ENCODE results near the gene FBXL17.

FBXL17 gene

DNA sequence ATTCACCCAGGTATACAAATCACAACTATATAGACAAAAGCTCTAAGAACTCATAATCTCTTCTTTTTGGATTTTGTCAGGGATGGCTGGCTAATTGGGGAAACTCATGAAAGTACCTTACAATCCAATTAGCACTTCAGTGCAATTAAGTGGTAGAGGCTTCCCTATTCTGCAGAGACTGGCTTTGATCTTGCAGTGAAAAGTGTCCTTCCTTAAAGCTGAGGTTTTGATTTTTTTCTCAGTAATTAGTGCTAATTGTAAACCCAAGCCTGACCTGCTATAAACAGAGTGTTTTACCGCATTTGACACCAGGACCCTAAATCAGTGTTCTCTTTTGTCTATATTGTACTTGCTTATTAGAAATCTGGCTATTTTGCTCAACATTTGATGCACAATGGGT lies 417.2 kb downstream of the FBXL17 start:
- H3K27me3 ChIP-seq (ENCODE audit: control insufficient read depth in 1 of 2, insufficient read depth in 2 of 2, low read length in 2 of 2), result no peaks in the 10 kb centered on the region
- no peak overlapping the region for H3K27ac ChIP-seq (ENCODE audit: low read depth, low read length)
- H3K4me3 ChIP-seq (ENCODE audit: low read depth in 1 of 2, low read length in 2 of 2), result no peak overlapping the region
- H3K4me1 ChIP-seq (ENCODE audit: insufficient read depth, low read length), result no peaks in the 10 kb centered on the region
- H3K9me3 ChIP-seq (ENCODE audit: low read length), result no peaks in the 10 kb centered on the region
- no peaks in the 10 kb centered on the region for H3K36me3 ChIP-seq (ENCODE audit: insufficient read depth, low read length)
- no peak overlapping the region for H3K9ac ChIP-seq (ENCODE audit: low read length)

DNA sequence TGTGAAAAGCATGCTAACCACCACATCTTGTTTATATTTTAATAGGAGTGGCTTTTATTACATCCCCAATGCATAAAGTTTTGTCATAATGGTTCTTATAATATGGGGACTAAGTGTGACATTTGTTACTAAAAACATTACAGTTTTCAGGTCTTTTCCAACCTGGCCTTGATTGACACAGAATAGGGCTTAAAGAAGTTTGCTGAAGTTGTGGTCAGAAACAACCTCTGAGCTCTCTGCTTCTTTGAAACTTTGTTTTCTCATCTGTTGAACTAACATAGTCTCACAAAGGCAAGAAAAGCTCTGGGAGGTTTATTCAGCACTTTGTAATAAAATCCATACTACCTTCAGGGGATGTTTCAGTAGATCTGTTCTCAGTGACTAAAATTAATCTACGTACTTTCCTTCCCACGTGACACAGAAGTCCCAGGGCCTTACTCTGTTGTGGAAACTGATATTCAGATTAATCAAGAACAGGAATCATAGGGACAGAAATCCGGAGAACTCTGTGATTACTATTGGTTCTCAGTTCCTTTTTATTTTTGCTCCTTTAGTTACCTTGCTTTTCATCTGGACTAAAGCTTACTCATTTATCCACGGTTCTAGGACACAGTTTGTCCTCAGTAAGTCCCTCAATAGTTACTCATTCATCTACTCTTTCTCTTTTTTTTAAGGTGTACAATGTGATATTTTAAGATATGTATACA lies 422.2 kb downstream of the FBXL17 start:
- no peaks in the 10 kb centered on the region for H3K27me3 ChIP-seq (ENCODE audit: control insufficient read depth in 1 of 2, insufficient read depth in 2 of 2, low read length in 2 of 2)
- no peaks in the 10 kb centered on the region for H3K9me3 ChIP-seq (ENCODE audit: low read length)
- H3K9ac ChIP-seq (ENCODE audit: low read length), result no peak overlapping the region
- no peak overlapping the region for H3K4me3 ChIP-seq (ENCODE audit: low read depth in 1 of 2, low read length in 2 of 2)
- no peak overlapping the region for H3K27ac ChIP-seq (ENCODE audit: low read depth, low read length)
- no peaks in the 10 kb centered on the region for H3K36me3 ChIP-seq (ENCODE audit: insufficient read depth, low read length)
- H3K4me1 ChIP-seq (ENCODE audit: insufficient read depth, low read length), result no peaks in the 10 kb centered on the region

DNA sequence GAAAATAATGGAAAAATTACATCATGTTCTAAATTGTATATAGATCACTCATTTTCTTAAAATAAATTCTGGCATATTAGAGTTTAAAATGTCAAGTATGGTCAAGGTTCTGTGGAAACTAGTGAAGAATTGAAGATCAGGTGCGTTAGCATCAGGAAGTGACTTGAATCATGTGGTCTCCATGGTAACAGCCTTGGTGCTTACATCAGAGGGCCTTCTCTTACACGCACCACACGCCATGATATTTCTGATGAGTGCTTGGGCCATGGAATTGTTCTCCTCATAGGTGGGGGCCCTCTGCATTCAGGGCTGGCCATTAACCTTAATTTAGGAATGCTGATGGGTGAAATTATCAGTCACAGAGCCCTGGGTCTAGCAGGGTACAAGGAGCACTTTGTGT lies 423.0 kb downstream of the FBXL17 start:
- H3K9ac ChIP-seq (ENCODE audit: low read length), result no peak overlapping the region
- no peak overlapping the region for H3K27ac ChIP-seq (ENCODE audit: low read depth, low read length)
- no peaks in the 10 kb centered on the region for H3K4me1 ChIP-seq (ENCODE audit: insufficient read depth, low read length)
- no peaks in the 10 kb centered on the region for H3K27me3 ChIP-seq (ENCODE audit: control insufficient read depth in 1 of 2, insufficient read depth in 2 of 2, low read length in 2 of 2)
- H3K36me3 ChIP-seq (ENCODE audit: insufficient read depth, low read length), result no peaks in the 10 kb centered on the region
- no peak overlapping the region for H3K4me3 ChIP-seq (ENCODE audit: low read depth in 1 of 2, low read length in 2 of 2)
- no peaks in the 10 kb centered on the region for H3K9me3 ChIP-seq (ENCODE audit: low read length)

DNA sequence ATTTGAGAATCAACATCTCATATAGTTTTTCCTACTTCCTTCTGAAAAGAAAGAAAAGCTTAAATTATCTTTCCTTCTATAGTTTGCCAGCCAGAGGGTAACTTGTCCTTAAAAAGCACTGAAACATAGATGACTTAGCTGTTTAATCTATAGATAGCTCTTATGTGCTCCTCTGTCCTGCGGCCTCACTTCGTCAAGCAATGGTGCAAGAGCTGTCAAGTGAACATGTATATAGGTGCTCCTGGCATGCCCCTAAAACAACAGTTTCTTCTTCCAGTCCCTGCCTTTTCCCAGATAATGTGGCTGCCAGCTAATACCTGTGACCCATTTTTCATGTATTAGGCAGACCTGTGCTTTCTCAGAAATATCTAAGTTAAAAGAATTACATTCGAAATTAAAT lies 423.5 kb downstream of the FBXL17 start:
- H3K9me3 ChIP-seq (ENCODE audit: low read length), result no peaks in the 10 kb centered on the region
- no peaks in the 10 kb centered on the region for H3K4me1 ChIP-seq (ENCODE audit: insufficient read depth, low read length)
- no peaks in the 10 kb centered on the region for H3K36me3 ChIP-seq (ENCODE audit: insufficient read depth, low read length)
- H3K4me3 ChIP-seq (ENCODE audit: low read depth in 1 of 2, low read length in 2 of 2), result no peak overlapping the region
- no peaks in the 10 kb centered on the region for H3K27me3 ChIP-seq (ENCODE audit: control insufficient read depth in 1 of 2, insufficient read depth in 2 of 2, low read length in 2 of 2)
- H3K9ac ChIP-seq (ENCODE audit: low read length), result no peak overlapping the region
- H3K27ac ChIP-seq (ENCODE audit: low read depth, low read length), result no peak overlapping the region

DNA sequence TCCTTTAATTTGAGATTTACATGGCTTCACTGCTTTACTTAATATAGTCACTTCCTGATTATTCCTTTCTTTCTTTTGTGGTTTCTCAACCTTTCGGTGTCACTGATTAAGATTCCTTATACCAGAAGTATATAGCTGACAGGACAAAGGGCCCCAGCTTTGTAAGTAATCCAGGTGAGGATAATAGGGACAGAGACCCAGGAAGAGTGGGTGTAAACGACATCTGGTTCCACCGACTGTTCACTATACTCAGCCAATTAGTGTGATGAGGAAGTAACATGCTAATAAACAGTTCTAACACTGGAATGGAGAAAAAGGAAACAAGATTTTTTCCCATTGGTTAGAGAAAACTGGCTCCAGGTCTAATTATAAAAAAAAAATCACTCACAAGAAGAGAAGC lies 424.8 kb downstream of the FBXL17 start:
- Histone ChIP-seq H3K9me3 (ENCODE audit: low read length) (no peaks in the 10 kb centered on the region), H3K27ac (ENCODE audit: low read depth, low read length) (no peak overlapping the region), H3K4me3 (ENCODE audit: low read depth in 1 of 2, low read length in 2 of 2) (no peak overlapping the region), H3K9ac (ENCODE audit: low read length) (no peak overlapping the region), H3K27me3 (ENCODE audit: control insufficient read depth in 1 of 2, insufficient read depth in 2 of 2, low read length in 2 of 2) (no peaks in the 10 kb centered on the region), H3K36me3 (ENCODE audit: insufficient read depth, low read length) (no peaks in the 10 kb centered on the region), H3K4me1 (ENCODE audit: insufficient read depth, low read length) (no peaks in the 10 kb centered on the region)

DNA sequence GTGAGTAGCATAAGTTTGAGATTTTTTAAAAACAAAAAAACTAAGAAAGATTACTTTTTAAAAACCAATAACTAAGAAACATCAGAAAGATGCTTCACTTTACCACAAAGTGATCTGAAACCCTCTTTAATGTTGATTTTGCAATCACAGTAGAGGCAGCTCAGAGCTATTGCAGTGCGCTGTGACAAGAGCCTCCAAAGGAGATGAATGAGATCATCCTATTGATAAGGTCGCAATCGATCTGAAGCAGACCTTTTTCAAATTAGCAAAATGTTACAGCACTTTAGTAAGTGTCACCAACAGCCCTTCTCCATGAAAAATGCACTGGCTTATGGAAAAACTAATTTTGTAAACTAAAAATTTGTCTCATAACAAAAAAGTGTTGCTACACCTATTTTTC lies 426.6 kb downstream of the FBXL17 start:
- Histone ChIP-seq H3K4me1 (ENCODE audit: insufficient read depth, low read length) (no peaks in the 10 kb centered on the region), H3K27me3 (ENCODE audit: control insufficient read depth in 1 of 2, insufficient read depth in 2 of 2, low read length in 2 of 2) (no peaks in the 10 kb centered on the region), H3K4me3 (ENCODE audit: low read depth in 1 of 2, low read length in 2 of 2) (no peak overlapping the region), H3K9ac (ENCODE audit: low read length) (no peak overlapping the region), H3K27ac (ENCODE audit: low read depth, low read length) (no peak overlapping the region), H3K9me3 (ENCODE audit: low read length) (no peaks in the 10 kb centered on the region), H3K36me3 (ENCODE audit: insufficient read depth, low read length) (no peaks in the 10 kb centered on the region)

DNA sequence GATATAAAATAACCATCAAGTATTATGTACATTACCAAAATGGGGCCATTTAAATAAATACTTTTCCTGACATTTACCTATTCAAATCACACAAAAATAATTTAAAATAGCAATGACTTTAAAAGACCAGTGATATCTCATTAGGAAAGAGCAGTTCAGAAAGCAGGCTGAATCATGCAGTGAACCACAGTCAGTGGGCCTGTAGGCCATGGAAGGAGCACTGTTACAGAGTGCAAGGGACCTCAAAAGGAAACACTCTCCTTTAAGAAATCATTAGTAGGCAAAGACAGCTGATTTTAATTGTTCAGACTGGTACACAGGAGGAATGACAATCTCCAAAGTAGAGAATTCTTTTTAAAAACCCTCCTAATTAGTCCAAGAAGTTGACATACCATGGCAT lies 427.6 kb downstream of the FBXL17 start:
- H3K27ac ChIP-seq (ENCODE audit: low read depth, low read length), result no peak overlapping the region
- no peaks in the 10 kb centered on the region for H3K27me3 ChIP-seq (ENCODE audit: control insufficient read depth in 1 of 2, insufficient read depth in 2 of 2, low read length in 2 of 2)
- H3K36me3 ChIP-seq (ENCODE audit: insufficient read depth, low read length), result no peaks in the 10 kb centered on the region
- no peak overlapping the region for H3K4me3 ChIP-seq (ENCODE audit: low read depth in 1 of 2, low read length in 2 of 2)
- no peaks in the 10 kb centered on the region for H3K4me1 ChIP-seq (ENCODE audit: insufficient read depth, low read length)
- H3K9ac ChIP-seq (ENCODE audit: low read length), result no peak overlapping the region
- H3K9me3 ChIP-seq (ENCODE audit: low read length), result no peaks in the 10 kb centered on the region

DNA sequence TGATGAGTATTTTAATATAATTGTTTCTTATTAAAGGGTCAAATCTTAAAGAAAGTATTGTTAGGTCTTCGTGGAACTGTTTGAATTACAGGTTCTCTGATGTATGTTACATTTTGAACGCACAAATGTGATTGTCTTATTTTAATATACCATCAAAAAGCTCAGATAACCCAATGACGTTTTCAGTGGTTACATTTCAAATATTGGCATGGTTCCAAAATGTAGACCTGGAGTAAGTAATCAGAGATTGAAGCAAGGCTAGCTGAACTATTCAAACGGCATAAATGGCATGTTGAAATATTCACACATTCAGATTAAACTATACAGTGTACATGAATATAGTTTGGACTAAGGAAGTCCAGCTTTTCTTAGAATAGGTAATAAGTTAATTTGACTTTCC lies 429.4 kb downstream of the FBXL17 start:
- Histone ChIP-seq H3K27me3 (ENCODE audit: control insufficient read depth in 1 of 2, insufficient read depth in 2 of 2, low read length in 2 of 2) (no peaks in the 10 kb centered on the region), H3K9me3 (ENCODE audit: low read length) (no peaks in the 10 kb centered on the region), H3K4me1 (ENCODE audit: insufficient read depth, low read length) (no peaks in the 10 kb centered on the region), H3K9ac (ENCODE audit: low read length) (no peak overlapping the region), H3K36me3 (ENCODE audit: insufficient read depth, low read length) (no peaks in the 10 kb centered on the region), H3K27ac (ENCODE audit: low read depth, low read length) (no peak overlapping the region), H3K4me3 (ENCODE audit: low read depth in 1 of 2, low read length in 2 of 2) (no peak overlapping the region)

DNA sequence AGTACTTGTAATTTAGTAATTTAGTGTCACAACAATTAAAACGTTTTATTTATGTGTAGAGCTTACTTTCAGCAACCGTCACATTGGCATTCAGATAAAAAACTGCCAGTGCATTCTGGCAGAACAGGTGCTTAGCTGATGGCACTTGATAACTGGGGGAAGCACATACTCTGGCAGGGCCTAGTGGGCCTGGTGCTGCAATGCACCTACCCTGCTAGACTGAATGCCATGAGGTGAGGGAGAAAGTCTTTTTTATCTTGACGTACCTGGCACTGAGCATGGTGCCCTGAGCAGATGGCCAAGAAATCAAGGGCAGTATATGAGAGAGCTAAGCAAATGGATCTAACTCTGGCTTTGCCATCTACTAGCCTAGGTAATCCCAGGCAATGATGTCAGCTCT lies 430.6 kb downstream of the FBXL17 start:
- Histone ChIP-seq H3K27me3 (ENCODE audit: control insufficient read depth in 1 of 2, insufficient read depth in 2 of 2, low read length in 2 of 2) (no peaks in the 10 kb centered on the region), H3K36me3 (ENCODE audit: insufficient read depth, low read length) (no peaks in the 10 kb centered on the region), H3K4me1 (ENCODE audit: insufficient read depth, low read length) (no peaks in the 10 kb centered on the region), H3K9ac (ENCODE audit: low read length) (no peak overlapping the region), H3K4me3 (ENCODE audit: low read depth in 1 of 2, low read length in 2 of 2) (no peak overlapping the region), H3K9me3 (ENCODE audit: low read length) (no peaks in the 10 kb centered on the region), H3K27ac (ENCODE audit: low read depth, low read length) (no peak overlapping the region)

DNA sequence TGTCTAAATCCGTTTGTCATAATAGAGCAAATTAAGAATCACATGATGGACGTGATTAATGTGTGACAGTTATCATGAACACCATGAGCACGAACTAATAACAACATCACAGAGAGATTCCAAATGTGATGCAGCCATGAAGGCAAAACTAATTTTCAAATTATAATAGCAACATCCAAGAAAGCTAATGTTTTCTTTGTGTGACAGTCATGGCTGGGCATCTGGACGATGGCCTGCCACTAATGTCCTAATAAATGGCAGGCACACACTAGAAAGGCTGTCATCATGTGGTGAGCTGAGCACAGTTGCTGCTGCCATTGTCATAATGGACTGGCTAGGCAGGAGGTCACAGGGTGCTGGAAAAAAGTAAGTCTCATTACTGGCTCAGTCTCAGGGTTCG lies 431.1 kb downstream of the FBXL17 start:
- Histone ChIP-seq H3K4me1 (ENCODE audit: insufficient read depth, low read length) (no peaks in the 10 kb centered on the region), H3K27me3 (ENCODE audit: control insufficient read depth in 1 of 2, insufficient read depth in 2 of 2, low read length in 2 of 2) (no peaks in the 10 kb centered on the region), H3K9ac (ENCODE audit: low read length) (no peak overlapping the region), H3K4me3 (ENCODE audit: low read depth in 1 of 2, low read length in 2 of 2) (no peak overlapping the region), H3K9me3 (ENCODE audit: low read length) (no peaks in the 10 kb centered on the region), H3K27ac (ENCODE audit: low read depth, low read length) (no peak overlapping the region), H3K36me3 (ENCODE audit: insufficient read depth, low read length) (no peaks in the 10 kb centered on the region)

DNA sequence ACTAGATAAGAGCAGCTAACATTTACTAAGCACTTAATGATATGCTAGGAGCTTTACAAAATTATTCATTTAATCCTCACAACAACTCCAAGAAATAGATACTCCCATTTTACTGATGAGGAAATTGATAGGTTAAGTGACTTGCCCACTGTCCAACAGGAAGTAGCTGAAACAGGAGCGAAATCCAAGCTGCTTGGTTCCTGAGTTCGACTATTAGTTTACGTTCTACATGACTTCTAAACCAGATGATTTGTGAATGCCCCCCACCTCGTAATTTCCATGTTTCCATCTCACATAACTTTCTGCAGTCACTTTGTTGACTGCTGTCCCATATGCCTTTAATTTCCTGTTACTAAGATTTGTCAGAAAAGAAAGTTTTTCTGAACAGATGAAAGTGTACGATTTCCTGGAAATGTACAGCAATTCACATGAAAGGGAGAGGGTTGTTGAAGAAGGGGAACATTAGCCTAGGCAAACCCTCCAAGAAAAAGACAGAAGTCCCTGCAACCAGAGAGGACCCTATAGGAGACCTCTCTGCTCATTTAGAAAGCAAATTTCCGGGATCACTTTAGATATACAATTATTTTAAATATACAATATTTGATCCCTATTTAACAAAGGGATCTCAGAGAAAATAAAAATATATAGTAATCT lies 432.1 kb downstream of the FBXL17 start:
- no peak overlapping the region for H3K27ac ChIP-seq (ENCODE audit: low read depth, low read length)
- no peaks in the 10 kb centered on the region for H3K27me3 ChIP-seq (ENCODE audit: control insufficient read depth in 1 of 2, insufficient read depth in 2 of 2, low read length in 2 of 2)
- no peaks in the 10 kb centered on the region for H3K36me3 ChIP-seq (ENCODE audit: insufficient read depth, low read length)

DNA sequence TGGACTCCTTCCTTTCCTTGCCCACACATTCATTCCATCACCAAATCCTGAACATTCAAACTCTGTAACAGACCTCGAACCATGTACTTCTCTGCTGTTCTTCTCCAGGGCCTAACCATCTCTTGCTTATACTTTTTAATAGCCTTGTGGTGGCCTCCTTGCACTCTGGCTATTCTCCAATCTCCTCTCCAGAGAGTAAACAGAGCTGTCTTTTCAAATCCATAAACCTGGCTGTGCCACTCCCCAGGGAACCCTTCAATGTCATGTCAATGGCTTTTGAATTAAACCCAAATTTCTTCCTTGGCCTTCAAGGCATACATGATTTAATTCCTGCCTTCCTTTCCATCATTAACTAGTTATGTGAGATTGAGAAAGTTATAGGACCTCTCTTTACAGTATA lies 433.5 kb downstream of the FBXL17 start:
- no peak overlapping the region for H3K9ac ChIP-seq (ENCODE audit: low read length)
- no peaks in the 10 kb centered on the region for H3K36me3 ChIP-seq (ENCODE audit: insufficient read depth, low read length)
- H3K4me3 ChIP-seq (ENCODE audit: low read depth in 1 of 2, low read length in 2 of 2), result no peak overlapping the region
- H3K9me3 ChIP-seq (ENCODE audit: low read length), result no peaks in the 10 kb centered on the region
- no peaks in the 10 kb centered on the region for H3K4me1 ChIP-seq (ENCODE audit: insufficient read depth, low read length)
- H3K27me3 ChIP-seq (ENCODE audit: control insufficient read depth in 1 of 2, insufficient read depth in 2 of 2, low read length in 2 of 2), result no peaks in the 10 kb centered on the region
- no peak overlapping the region for H3K27ac ChIP-seq (ENCODE audit: low read depth, low read length)

More for the DNA sequence above, 432.1 kb downstream of the FBXL17 start:
- no peaks in the 10 kb centered on the region for H3K9me3 ChIP-seq (ENCODE audit: low read length)
- H3K4me1 ChIP-seq (ENCODE audit: insufficient read depth, low read length), result no peaks in the 10 kb centered on the region
- no peak overlapping the region for H3K4me3 ChIP-seq (ENCODE audit: low read depth in 1 of 2, low read length in 2 of 2)
- no peak overlapping the region for H3K9ac ChIP-seq (ENCODE audit: low read length)

Measured in muscle layer of colon (tissue), 2 donors.